ENCODE results near the gene CLTCL1. TPM values are rescaled to one million over a fixed set of nuclear protein-coding genes. Genes with fewer than 3 reads are reported as not detected.

The CLTCL1 gene
- total and polyA plus RNA-seq, 9 of the 15 experiments (the other 6 are each of a cell fraction or from before 2014, with no cell fraction given): 1.1 to 11.7 (median 5.0) TPM

- intact Hi-C loops (cut with micrococcal nuclease) (loop anchor here (1.0 to 5.0 kb wide), 9 partner anchors 35 to 451 kb away; partner anchors contain the start of genes CDC45, ESS2, MRPL40 and UFD1), in situ Hi-C loops (cut with MboI) (loop anchor here (5.0 kb wide), 1 partner anchor 448 kb away; no protein-coding TSS in a partner anchor)
- DNase-seq (ENCODE audit: extremely low read depth in 1 of 4, low spot score in 3 of 4): peak; percentile 100
- WGBS (ENCODE audit: insufficient coverage, low coverage, missing lambda C conversion rate): 1% methylated on average over 64 of the region's 86 CpGs
- peak; percentile 86 for ATAC-seq
- H3K4me3 ChIP-seq: peak within 1 kb of the TSS; percentile 76
- ChIA-PET POLR2A (interaction anchor here (0.5 to 11.1 kb wide), 45 partner anchors 9 to 1340 kb away, joined by 3 to 191 read pairs (median 4); partner anchors contain the start of genes CDC45, CLTCL1, HIRA and UFD1), CTCF (ENCODE audit: low intra/inter-chr PET ratio) (interaction anchor here (0.6 to 2.6 kb wide), 7 partner anchors 34 to 451 kb away, joined by 3 to 31 read pairs (median 4); partner anchors contain the start of gene ESS2)
- H3K27me3 ChIP-seq (ENCODE audit: control insufficient read depth in 2 of 2, insufficient read depth in 2 of 2, low read length in 2 of 2): peaks cover 10 to 22% of the 10 kb centered on the region in 2 experiments; a peak in 4 of 5 replicates
- H3K9ac ChIP-seq (ENCODE audit: insufficient read depth in 1 of 2, low read depth in 2 of 2, low read length in 2 of 2): peak within 1 kb of the TSS; percentile 80 to 96
- peaks cover 31 to 89% of the 10 kb centered on the region in 2 experiments for H3K4me1 ChIP-seq (replicated peaks in 1 of 2; ENCODE audit: control insufficient read depth in 2 of 2, insufficient read depth in 2 of 2, low read length in 2 of 2)
- no peaks in the 10 kb centered on the region for H3K9me3 ChIP-seq (replicated peaks; ENCODE audit: control insufficient read depth, insufficient read depth, low read depth, low read length)
- peak within 1 kb of the TSS; percentile 90 for H3K4me2 ChIP-seq (ENCODE audit: insufficient read depth, low read length)
- peaks cover 24% of the 10 kb centered on the region; the same call in 1 of the 2 replicates for H4K20me1 ChIP-seq (replicated peaks; ENCODE audit: control insufficient read depth, insufficient read depth, low read length)
- peak within 1 kb of the TSS; percentile 90 for H2AFZ ChIP-seq (ENCODE audit: low read depth, low read length)
- BruUV-seq (replicated peaks): no TSS peak
- peaks cover 13% of the 10 kb centered on the region for H3K9me1 ChIP-seq (ENCODE audit: control insufficient read depth, insufficient read depth, low read length)
- peak; percentile 82 for FAIRE-seq
- peak within 1 kb of the TSS; percentile 85 for H3K27ac ChIP-seq (ENCODE audit: extremely low read depth, low read depth, low read length)
- peaks cover 45% of the 10 kb centered on the region for H3K79me2 ChIP-seq (ENCODE audit: control insufficient read depth, insufficient read depth, low read length)
- peaks cover 36% of the 10 kb centered on the region for H3K36me3 ChIP-seq (ENCODE audit: control insufficient read depth, insufficient read depth, low read length)
- TF ChIP-seq CHD1 (IDR thresholded peaks at IDR 0.05; ENCODE audit: low read length): peak; percentile 84
- TF ChIP-seq, protein P1, sequence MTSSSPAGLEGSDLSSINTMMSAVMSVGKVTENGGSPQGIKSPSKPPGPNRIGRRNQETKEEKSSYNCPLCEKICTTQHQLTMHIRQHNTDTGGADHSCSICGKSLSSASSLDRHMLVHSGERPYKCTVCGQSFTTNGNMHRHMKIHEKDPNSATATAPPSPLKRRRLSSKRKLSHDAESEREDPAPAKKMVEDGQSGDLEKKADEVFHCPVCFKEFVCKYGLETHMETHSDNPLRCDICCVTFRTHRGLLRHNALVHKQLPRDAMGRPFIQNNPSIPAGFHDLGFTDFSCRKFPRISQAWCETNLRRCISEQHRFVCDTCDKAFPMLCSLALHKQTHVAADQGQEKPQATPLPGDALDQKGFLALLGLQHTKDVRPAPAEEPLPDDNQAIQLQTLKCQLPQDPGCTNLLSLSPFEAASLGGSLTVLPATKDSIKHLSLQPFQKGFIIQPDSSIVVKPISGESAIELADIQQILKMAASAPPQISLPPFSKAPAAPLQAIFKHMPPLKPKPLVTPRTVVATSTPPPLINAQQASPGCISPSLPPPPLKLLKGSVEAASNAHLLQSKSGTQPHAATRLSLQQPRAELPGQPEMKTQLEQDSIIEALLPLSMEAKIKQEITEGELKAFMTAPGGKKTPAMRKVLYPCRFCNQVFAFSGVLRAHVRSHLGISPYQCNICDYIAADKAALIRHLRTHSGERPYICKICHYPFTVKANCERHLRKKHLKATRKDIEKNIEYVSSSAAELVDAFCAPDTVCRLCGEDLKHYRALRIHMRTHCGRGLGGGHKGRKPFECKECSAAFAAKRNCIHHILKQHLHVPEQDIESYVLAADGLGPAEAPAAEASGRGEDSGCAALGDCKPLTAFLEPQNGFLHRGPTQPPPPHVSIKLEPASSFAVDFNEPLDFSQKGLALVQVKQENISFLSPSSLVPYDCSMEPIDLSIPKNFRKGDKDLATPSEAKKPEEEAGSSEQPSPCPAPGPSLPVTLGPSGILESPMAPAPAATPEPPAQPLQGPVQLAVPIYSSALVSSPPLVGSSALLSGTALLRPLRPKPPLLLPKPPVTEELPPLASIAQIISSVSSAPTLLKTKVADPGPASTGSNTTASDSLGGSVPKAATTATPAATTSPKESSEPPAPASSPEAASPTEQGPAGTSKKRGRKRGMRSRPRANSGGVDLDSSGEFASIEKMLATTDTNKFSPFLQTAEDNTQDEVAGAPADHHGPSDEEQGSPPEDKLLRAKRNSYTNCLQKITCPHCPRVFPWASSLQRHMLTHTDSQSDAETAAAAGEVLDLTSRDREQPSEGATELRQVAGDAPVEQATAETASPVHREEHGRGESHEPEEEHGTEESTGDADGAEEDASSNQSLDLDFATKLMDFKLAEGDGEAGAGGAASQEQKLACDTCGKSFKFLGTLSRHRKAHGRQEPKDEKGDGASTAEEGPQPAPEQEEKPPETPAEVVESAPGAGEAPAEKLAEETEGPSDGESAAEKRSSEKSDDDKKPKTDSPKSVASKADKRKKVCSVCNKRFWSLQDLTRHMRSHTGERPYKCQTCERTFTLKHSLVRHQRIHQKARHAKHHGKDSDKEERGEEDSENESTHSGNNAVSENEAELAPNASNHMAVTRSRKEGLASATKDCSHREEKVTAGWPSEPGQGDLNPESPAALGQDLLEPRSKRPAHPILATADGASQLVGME (CRISPR knock-in tag; IDR thresholded peaks at IDR 0.05): peak; percentile 81; the same call in 1 of the 2 replicates
- TF ChIP-seq ZSCAN32 (CRISPR knock-in tag; IDR thresholded peaks at IDR 0.05): peak; percentile 23
- no peak for TF ChIP-seq U2AF1 (optimal IDR thresholded peaks at IDR 0.05; ENCODE audit: low read depth, low read length)
- peak; percentile 72; the same call in 1 of the 2 replicates for TF ChIP-seq E2F3 (CRISPR knock-in tag; IDR thresholded peaks at IDR 0.05)
- TF ChIP-seq, protein P2, sequence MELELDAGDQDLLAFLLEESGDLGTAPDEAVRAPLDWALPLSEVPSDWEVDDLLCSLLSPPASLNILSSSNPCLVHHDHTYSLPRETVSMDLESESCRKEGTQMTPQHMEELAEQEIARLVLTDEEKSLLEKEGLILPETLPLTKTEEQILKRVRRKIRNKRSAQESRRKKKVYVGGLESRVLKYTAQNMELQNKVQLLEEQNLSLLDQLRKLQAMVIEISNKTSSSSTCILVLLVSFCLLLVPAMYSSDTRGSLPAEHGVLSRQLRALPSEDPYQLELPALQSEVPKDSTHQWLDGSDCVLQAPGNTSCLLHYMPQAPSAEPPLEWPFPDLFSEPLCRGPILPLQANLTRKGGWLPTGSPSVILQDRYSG (tag; conservative IDR thresholded peaks at IDR 0.05; ENCODE audit: low read depth): no peak
- no peak for TF ChIP-seq ZNF217 (CRISPR knock-in tag; IDR thresholded peaks at IDR 0.05)
- no peak for TF ChIP-seq CBX3 (IDR thresholded peaks at IDR 0.05; ENCODE audit: borderline replicate concordance in 1 of 2, low read length in 2 of 2)
- TF ChIP-seq RBM15 (IDR thresholded peaks at IDR 0.05; ENCODE audit: insufficient read depth, low read length): no peak
- no peak for TF ChIP-seq ZC3H8 (IDR thresholded peaks at IDR 0.05)
- no peak for TF ChIP-seq ZNF830 (CRISPR knock-in tag; IDR thresholded peaks at IDR 0.05)
- no peak for TF ChIP-seq ATF1 (CRISPR knock-in tag; IDR thresholded peaks at IDR 0.05)
- peak; percentile 80; the same call in 1 of the 2 replicates for TF ChIP-seq ATF1 (tag; IDR thresholded peaks at IDR 0.05)
- TF ChIP-seq RUNX1 (IDR thresholded peaks at IDR 0.05; ENCODE audit: low read depth): no peak
- TF ChIP-seq PURB (CRISPR knock-in tag; IDR thresholded peaks at IDR 0.05; ENCODE audit: low read depth): no peak
- TF ChIP-seq SMARCE1 (IDR thresholded peaks at IDR 0.05): no peak
These were observed 112.6 kb downstream of the CLTCL1 start, which contains the start of gene SLC25A1 for GRCh38 chr22:19178657-19179496. Gene SLC25A1, minus strand, starts transcription at chr22:19178736. Its CDS starts 63 bp downstream, at chr22:19178673.
